ENCODE results near the gene CD58. TPM values are rescaled to one million over a fixed set of nuclear protein-coding genes. Genes with fewer than 3 reads are reported as not detected.

Gene CD58
- polyA plus RNA-seq, 3 donors, result 81.0 to 168 (median 128) TPM

- TF ChIP-seq CTCF (IDR thresholded peaks at IDR 0.05), result no peak
- H3K9me3 ChIP-seq (replicated peaks in 1 of 2; ENCODE audit: control insufficient read depth in 1 of 2, insufficient read depth in 1 of 2, low read length in 2 of 2), result no peaks in the 10 kb centered on the region
- 95% methylated on average over 3 of the region's 3 CpGs for WGBS (ENCODE audit: insufficient coverage)
- no peak overlapping the region for H3K4me3 ChIP-seq (replicated peaks in 1 of 3; ENCODE audit: low read depth in 2 of 3, low read length in 3 of 3)
- intact Hi-C loops (cut with micrococcal nuclease), result no loop called here
- no peaks in the 10 kb centered on the region for H4K20me1 ChIP-seq (ENCODE audit: insufficient read depth, low read length)
- H3K4me1 Mint-ChIP-seq, result no peaks in the 10 kb centered on the region
- no peaks in the 10 kb centered on the region for H3K79me2 ChIP-seq (ENCODE audit: insufficient read depth, low read length)
- H3K27me3 ChIP-seq (ENCODE audit: control insufficient read depth in 2 of 2, insufficient read depth in 2 of 2, low read length in 2 of 2), result no peaks in the 10 kb centered on the region
- no peak for DNase-seq
- no peaks in the 10 kb centered on the region for H3K36me3 ChIP-seq (replicated peaks in 1 of 2; ENCODE audit: control insufficient read depth in 1 of 2, insufficient read depth in 2 of 2, low read length in 2 of 2)
- no peak overlapping the region for H3K9ac ChIP-seq (ENCODE audit: insufficient read depth, low read length, poor library complexity, severe bottlenecking)
- no peaks in the 10 kb centered on the region for H3K36me3 Mint-ChIP-seq
- no peak overlapping the region for H3K27ac Mint-ChIP-seq
- no peak overlapping the region for H2AFZ ChIP-seq (ENCODE audit: insufficient read depth, low read depth, low read length, poor library complexity, severe bottlenecking)
- peaks cover 0 to 2% (median 2%) of the 10 kb centered on the region in 3 donors for H3K27me3 Mint-ChIP-seq (ENCODE audit: low read depth in 3 of 3)
- no peak overlapping the region for H3K27ac ChIP-seq (ENCODE audit: low read depth in 1 of 2, low read length in 2 of 2)
- no peak overlapping the region for H3K4me2 ChIP-seq (replicated peaks; ENCODE audit: extremely low read depth, low read length, poor library complexity, severe bottlenecking)
- H3K4me1 ChIP-seq (ENCODE audit: control insufficient read depth in 1 of 2, insufficient read depth in 2 of 2, low read length in 2 of 2), result no peaks in the 10 kb centered on the region
- no peaks in the 10 kb centered on the region for H3K9me3 Mint-ChIP-seq
- H3K4me3 Mint-ChIP-seq, result no peak overlapping the region
Measured at GRCh38 chr1:116477429-116477828, 93.4 kb downstream of the CD58 start.

GRCh38 chr1:116476321-116476720, 94.5 kb downstream of the CD58 start:
- Histone ChIP-seq H3K9me3 (replicated peaks in 1 of 2; ENCODE audit: control insufficient read depth in 1 of 2, insufficient read depth in 1 of 2, low read length in 2 of 2) (no peaks in the 10 kb centered on the region), H3K27ac (ENCODE audit: low read depth in 1 of 2, low read length in 2 of 2) (no peak overlapping the region), H3K4me3 (replicated peaks in 1 of 3; ENCODE audit: low read depth in 2 of 3, low read length in 3 of 3) (no peak overlapping the region), H2AFZ (ENCODE audit: insufficient read depth, low read depth, low read length, poor library complexity, severe bottlenecking) (no peak overlapping the region), H3K4me2 (replicated peaks; ENCODE audit: extremely low read depth, low read length, poor library complexity, severe bottlenecking) (no peak overlapping the region), H4K20me1 (ENCODE audit: insufficient read depth, low read length) (no peaks in the 10 kb centered on the region), H3K36me3 (replicated peaks in 1 of 2; ENCODE audit: control insufficient read depth in 1 of 2, insufficient read depth in 2 of 2, low read length in 2 of 2) (no peaks in the 10 kb centered on the region), H3K79me2 (ENCODE audit: insufficient read depth, low read length) (no peaks in the 10 kb centered on the region), H3K27me3 (ENCODE audit: control insufficient read depth in 2 of 2, insufficient read depth in 2 of 2, low read length in 2 of 2) (no peaks in the 10 kb centered on the region), H3K9ac (ENCODE audit: insufficient read depth, low read length, poor library complexity, severe bottlenecking) (no peak overlapping the region), H3K4me1 (ENCODE audit: control insufficient read depth in 1 of 2, insufficient read depth in 2 of 2, low read length in 2 of 2) (no peaks in the 10 kb centered on the region)
- peaks cover 0 to 2% (median 2%) of the 10 kb centered on the region in 3 donors for H3K27me3 Mint-ChIP-seq (ENCODE audit: low read depth in 3 of 3)
- no peaks in the 10 kb centered on the region for H3K36me3 Mint-ChIP-seq
- no peak for TF ChIP-seq CTCF (IDR thresholded peaks at IDR 0.05)
- 100% methylated on average over 1 of the region's 3 CpGs for WGBS (ENCODE audit: insufficient coverage)
- H3K4me3 Mint-ChIP-seq, result no peak overlapping the region
- intact Hi-C loops (cut with micrococcal nuclease), result no loop called here
- H3K4me1 Mint-ChIP-seq, result no peaks in the 10 kb centered on the region
- no peak for DNase-seq
- peak overlapping the region in 1 of 7 donors; percentile 70 for H3K27ac Mint-ChIP-seq
- peaks cover 0 to 2% (median 0%) of the 10 kb centered on the region in 7 donors for H3K9me3 Mint-ChIP-seq

Measured in CD14-positive monocyte (primary cell).